Mesodermal cell (in vitro differentiated cells): Measurements from ENCODE around the gene COX7B2.

Experiments used
- H3K27ac ChIP-seq: 2 replicates; pipeline ENCODE4 v1.7.0; 2013; ENCODE audit warnings: mild to moderate bottlenecking, low read depth, low read length, moderate library complexity; ENCODE audit not compliant: severe bottlenecking
- H3K36me3 ChIP-seq: 2 replicates; pipeline ENCODE4 v1.7.1; 2013; ENCODE audit warnings: mild to moderate bottlenecking, low read length, moderate library complexity; ENCODE audit not compliant: control insufficient read depth, insufficient read depth
- H3K4me1 ChIP-seq: one replicate; pipeline ENCODE4 v1.7.1; 2013; ENCODE audit warnings: mild to moderate bottlenecking, low read length; ENCODE audit not compliant: insufficient read depth, control insufficient read depth, poor library complexity, severe bottlenecking
- H3K4me3 ChIP-seq: 2 replicates; pipeline ENCODE4 v1.7.0; 2013; ENCODE audit warnings: low read length, control low read depth, mild to moderate bottlenecking; ENCODE audit not compliant: insufficient read depth, poor library complexity, severe bottlenecking; ENCODE audit errors: extremely low read depth
- H3K9me3 ChIP-seq: 2 replicates; pipeline ENCODE4 v1.7.1; 2013; ENCODE audit warnings: mild to moderate bottlenecking, low read length, moderate library complexity; ENCODE audit not compliant: control insufficient read depth
- WGBS, 2 experiments: methylation state at CpG; one replicate each; pipeline ENCODE4 v1.1.5; 2013; ENCODE audit warnings: missing lambda C conversion rate in 2 of 2; ENCODE audit not compliant: insufficient coverage in 2 of 2; 5-methylcytosine and 5-hydroxymethylcytosine counted together

The COX7B2 gene

DNA sequence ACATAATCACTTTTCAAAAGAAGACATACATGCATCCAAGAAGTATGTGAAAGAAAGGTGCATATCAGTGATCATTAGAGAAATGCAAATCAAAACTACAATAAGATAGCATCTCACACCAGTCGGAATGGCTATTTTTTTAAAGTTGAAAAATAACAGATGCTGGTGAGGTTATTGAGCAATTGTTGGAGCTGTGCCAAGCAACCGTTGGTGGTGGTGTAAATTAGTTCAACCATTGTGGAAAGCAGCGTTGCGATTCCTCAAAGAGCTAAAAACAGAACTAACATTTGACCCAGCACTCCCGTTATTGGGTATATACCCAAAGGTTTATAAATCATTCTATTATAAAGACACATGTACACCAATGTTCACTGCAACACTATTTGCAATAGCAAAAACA lies 14.2 kb downstream of the COX7B2 start:
- no peak overlapping the region for H3K4me3 ChIP-seq
- no peaks in the 10 kb centered on the region for H3K36me3 ChIP-seq
- 66 to 88% methylated on average over 1 to 4 of the region's 5 CpGs for WGBS, 2 experiments
- H3K4me1 ChIP-seq = no peaks in the 10 kb centered on the region
- no peaks in the 10 kb centered on the region for H3K9me3 ChIP-seq
- H3K27ac ChIP-seq = no peak overlapping the region

DNA sequence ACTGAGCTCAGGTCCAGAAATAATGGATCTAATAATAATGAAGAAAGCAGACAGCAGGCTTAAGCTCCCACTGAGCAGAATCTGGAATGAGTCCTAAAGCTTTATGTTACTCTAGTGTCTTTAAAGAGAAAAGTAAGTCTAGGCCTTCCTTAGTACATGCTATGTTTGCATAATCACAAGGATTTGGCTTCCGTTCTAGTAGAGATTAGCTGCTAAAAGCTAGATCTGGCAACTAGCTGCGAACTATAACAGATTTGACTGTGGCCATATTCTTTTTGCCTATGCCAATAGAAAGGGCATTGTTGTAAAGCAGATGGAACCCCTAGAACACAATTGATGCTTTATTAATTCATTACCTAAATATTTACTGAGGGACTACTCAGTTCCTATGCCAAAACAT lies 19.0 kb downstream of the COX7B2 start:
- WGBS, 2 experiments = 80 to 100% methylated on average over 1 to 2 of the region's 2 CpGs
- no peak overlapping the region for H3K4me3 ChIP-seq
- H3K9me3 ChIP-seq = no peaks in the 10 kb centered on the region
- H3K27ac ChIP-seq = no peak overlapping the region
- no peaks in the 10 kb centered on the region for H3K4me1 ChIP-seq
- H3K36me3 ChIP-seq = no peaks in the 10 kb centered on the region

DNA sequence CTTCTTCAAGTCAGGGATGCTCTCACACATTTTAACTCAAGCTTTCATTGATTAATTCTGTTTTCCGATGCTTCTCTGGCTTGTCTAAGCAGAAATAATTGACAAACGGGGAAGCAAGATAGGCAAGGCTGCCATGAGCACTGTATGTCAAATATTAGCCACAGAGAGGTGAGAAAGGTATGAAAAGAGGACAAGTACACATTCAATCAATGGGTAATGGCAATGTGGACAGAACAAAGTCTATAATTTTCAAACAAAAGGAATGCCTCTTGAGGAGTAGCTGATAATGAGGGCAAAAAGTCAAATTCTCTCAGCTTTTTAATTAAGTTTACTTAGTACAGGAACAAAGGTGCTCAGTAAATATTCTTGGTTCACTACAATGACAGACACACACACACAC lies 19.6 kb downstream of the COX7B2 start:
- WGBS, 2 experiments = 87 to 100% methylated on average over 1 to 2 of the region's 2 CpGs
- Histone ChIP-seq H3K36me3 (no peaks in the 10 kb centered on the region), H3K27ac (no peak overlapping the region), H3K9me3 (no peaks in the 10 kb centered on the region), H3K4me3 (no peak overlapping the region), H3K4me1 (no peaks in the 10 kb centered on the region)

DNA sequence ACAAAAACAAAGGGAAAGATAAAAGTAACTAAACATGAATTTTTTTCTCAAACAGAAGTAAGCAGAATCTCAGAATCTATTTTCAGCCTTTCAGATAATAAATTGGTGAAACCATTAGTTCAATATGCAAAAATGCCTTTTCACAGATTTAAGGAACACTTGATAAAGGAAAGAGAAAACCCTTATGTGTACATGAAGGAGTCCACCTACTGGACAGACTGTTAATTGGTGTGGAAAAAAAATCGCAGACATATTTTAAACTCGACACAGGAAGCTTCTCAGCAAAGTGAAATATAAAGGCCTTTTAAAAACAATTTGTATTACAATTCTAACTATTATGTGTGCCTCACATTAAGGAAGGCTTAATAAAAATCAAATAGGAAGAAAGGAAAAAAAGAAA lies 22.3 kb downstream of the COX7B2 start:
- H3K9me3 ChIP-seq = no peaks in the 10 kb centered on the region
- no peaks in the 10 kb centered on the region for H3K36me3 ChIP-seq
- H3K4me3 ChIP-seq = no peak overlapping the region
- H3K27ac ChIP-seq = no peak overlapping the region
- H3K4me1 ChIP-seq = no peaks in the 10 kb centered on the region
- no CpG with 5 or more reads among the region's 2 CpGs for WGBS, 2 experiments

DNA sequence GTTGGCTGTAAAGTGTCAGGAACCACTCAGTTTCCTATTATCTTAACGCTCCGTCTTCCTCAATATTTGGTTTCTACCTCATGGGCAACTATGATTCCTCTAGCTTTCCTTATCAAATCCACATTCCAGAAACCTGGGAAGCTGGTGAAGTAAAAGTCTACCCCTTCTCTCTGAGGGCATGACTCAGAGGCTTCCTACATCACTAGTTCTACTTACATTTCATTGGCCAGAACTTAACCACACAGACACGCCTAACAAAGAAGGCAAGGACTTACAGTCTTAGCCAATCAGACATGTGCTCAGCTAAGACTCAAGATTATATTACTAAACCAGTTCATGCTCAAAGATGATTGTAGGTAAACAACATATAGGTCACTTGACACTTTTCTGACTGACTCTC lies 30.4 kb downstream of the COX7B2 start:
- no CpG with 5 or more reads among the region's 3 CpGs for WGBS, 2 experiments
- Histone ChIP-seq H3K4me3 (no peak overlapping the region), H3K36me3 (no peaks in the 10 kb centered on the region)

DNA sequence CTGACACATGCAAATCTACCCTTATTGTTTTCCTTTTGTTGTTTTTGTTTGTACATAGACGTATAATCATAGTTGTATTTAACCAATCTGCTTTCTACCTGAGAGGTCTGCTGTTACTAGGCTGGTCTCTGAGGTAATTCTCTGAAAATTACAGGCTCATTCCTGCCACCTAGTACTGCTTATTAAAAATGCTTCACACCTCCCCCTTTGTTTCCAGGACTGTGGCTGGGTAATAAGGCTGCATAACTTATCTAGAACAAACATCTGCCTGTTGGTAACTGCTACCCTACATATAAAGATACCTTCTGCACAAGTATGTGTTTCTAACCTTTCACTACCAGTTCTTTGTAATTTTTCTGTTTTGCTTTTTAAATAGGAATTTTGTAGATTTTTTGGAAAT lies 34.2 kb downstream of the COX7B2 start:
- Histone ChIP-seq H3K4me1 (no peaks in the 10 kb centered on the region), H3K36me3 (no peaks in the 10 kb centered on the region), H3K4me3 (no peak overlapping the region), H3K9me3 (no peaks in the 10 kb centered on the region), H3K27ac (no peak overlapping the region)
- WGBS, 2 experiments = no CpG with 5 or more reads among the region's 1 CpG

More for the DNA sequence above, 30.4 kb downstream of the COX7B2 start:
- Histone ChIP-seq H3K4me1 (no peaks in the 10 kb centered on the region), H3K9me3 (no peaks in the 10 kb centered on the region), H3K27ac (no peak overlapping the region)

DNA sequence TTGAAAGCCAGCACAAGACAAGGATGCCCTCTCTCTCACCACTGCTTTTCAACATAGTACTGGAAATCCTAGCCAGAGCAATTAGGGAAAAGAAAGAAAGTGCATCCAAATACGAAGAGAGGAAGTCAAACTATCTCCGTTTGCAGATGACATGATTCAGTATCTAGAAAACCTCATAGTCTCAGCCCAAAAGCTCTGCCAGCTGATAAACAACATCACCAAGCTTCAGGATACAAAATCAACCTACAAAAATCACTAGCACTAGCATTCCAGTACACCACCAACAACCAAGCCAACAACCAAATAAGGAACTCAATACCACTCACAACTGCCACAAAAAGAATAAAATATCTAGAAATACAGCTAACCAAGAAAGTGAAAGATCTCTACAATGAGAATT lies 38.6 kb downstream of the COX7B2 start:
- H3K4me3 ChIP-seq = no peak overlapping the region
- no peak overlapping the region for H3K27ac ChIP-seq
- no peaks in the 10 kb centered on the region for H3K36me3 ChIP-seq
- WGBS, 2 experiments = 100% methylated on average over 1 to 2 of the region's 2 CpGs
- no peaks in the 10 kb centered on the region for H3K4me1 ChIP-seq
- H3K9me3 ChIP-seq = no peaks in the 10 kb centered on the region

DNA sequence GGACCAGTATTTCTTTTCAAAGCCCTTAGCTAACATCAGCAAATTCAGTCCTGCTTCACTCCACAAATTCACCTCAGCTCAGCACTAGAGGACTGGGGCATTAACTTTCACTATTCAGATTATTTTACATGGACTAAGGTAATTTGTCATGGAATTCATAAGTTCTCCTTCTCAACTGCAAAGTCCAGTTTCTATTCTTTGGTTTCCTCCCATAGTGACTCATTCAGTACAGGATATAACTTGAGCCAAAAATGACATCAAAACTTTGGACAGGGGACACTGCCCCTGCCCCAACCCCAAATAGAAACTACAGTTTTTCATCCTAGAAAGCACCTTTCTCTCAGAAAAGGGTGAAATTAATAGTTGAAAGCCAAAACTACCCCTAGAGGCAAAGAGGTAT lies 52.7 kb downstream of the COX7B2 start:
- no peaks in the 10 kb centered on the region for H3K9me3 ChIP-seq
- no peak overlapping the region for H3K27ac ChIP-seq
- no peaks in the 10 kb centered on the region for H3K4me1 ChIP-seq
- no peak overlapping the region for H3K4me3 ChIP-seq
- H3K36me3 ChIP-seq = no peaks in the 10 kb centered on the region

DNA sequence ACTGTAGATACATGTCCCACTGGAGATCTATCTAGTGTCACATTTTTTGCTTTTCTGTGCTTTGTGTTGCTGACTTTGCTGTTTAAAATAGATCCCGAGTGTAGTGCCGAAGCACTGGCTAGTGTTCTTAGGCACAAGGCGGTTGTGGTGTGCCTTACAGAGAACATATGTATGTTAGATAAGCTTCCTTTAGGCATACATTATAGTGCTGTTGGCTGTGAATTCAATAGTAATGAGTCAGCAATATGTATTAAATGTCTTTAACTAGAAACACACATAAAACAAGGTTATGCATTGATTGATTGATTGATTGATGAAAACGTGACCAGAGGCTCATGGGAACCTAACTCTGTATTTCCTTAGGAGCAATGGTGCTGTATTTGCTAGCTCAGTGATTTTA lies 56.2 kb downstream of the COX7B2 start:
- Histone ChIP-seq H3K4me3 (no peak overlapping the region), H3K9me3 (no peaks in the 10 kb centered on the region), H3K27ac (no peak overlapping the region), H3K4me1 (no peaks in the 10 kb centered on the region), H3K36me3 (no peaks in the 10 kb centered on the region)
- 88 to 94% methylated on average over 2 to 4 of the region's 4 CpGs for WGBS, 2 experiments

DNA sequence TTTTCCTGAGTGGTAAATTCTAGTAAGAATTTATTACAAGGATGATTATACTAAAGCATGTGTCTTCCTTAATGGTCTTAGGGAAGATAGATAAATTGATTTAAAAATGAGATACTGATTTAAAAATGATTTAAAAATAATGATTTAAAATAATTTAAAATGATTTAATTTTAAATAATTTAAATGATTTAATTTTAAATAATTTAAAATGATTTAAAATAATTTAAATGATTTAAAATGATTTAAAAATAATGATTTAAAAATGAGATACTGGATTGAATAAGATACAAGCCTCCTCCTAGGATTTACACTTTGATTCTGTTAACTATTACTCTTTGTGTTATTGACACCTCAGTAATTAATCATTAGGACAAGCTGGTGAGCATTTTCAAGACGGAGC lies 59.0 kb downstream of the COX7B2 start:
- no peak overlapping the region for H3K27ac ChIP-seq
- H3K9me3 ChIP-seq = no peaks in the 10 kb centered on the region
- H3K36me3 ChIP-seq = no peaks in the 10 kb centered on the region
- H3K4me1 ChIP-seq = no peaks in the 10 kb centered on the region
- WGBS, 2 experiments = no CpG with 5 or more reads among the region's 1 CpG
- H3K4me3 ChIP-seq = no peak overlapping the region

DNA sequence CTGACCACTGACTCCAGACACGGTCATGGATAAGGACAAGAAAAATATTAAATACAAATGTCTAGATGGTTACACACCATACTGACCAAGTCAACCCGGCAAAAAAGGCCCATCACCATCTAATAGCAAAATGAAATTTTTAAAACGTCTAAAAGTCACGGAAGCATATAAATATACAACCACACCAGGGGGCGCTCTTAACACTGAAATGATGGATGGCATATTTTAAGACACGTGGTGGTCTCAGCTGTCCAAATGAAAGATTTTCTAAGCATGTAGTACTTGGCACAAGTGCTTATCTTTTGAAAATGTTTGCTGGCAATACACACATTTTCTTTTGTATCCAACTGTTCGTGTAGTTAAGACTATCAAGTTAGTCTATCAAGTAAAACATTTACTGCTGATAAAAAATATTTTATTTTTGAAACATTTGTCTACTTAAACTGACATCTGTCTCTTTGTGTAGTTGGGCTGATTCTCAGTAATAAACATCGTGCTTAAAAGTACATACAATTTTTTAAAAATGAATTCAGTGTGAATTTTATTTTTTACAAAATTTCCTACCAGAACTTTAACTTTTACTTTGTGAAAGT lies 64.6 kb downstream of the COX7B2 start:
- H3K9me3 ChIP-seq = no peaks in the 10 kb centered on the region
- H3K4me1 ChIP-seq = no peaks in the 10 kb centered on the region
- no peak overlapping the region for H3K4me3 ChIP-seq
- WGBS, 2 experiments = 0% methylated on average over 1 of the region's 8 CpGs; no CpG with 5 or more reads in 1 of the 2 experiments
- H3K36me3 ChIP-seq = no peaks in the 10 kb centered on the region
- H3K27ac ChIP-seq = no peak overlapping the region
